COLO668 (cell line): Measurements from ENCODE around the gene CARD14.
A peak's percentile ranks its signal among the peaks of the same experiment; 100 is the strongest.
"Not testable (repeated sequence)": the region's sequence is repeated elsewhere in the genome, so short reads cannot be mapped to it uniquely, and the experiment has no call there.

Experiments
- DNase-seq: peaks from one replicate; lab custom pipeline; 2025; ENCODE audit not compliant: unreplicated experiment; lab: John Stamatoyannopoulos, UW

The CARD14 gene

GRCh38 chr17:80183581-80184422 lies 14.0 kb downstream of the CARD14 start:
- peak; percentile 15 for DNase-seq

GRCh38 chr17:80184423-80184714 lies 14.5 kb downstream of the CARD14 start:
- no peak for DNase-seq

GRCh38 chr17:80185968-80186367 lies 16.1 kb downstream of the CARD14 start:
- DNase-seq = no peak

GRCh38 chr17:80187090-80187489 lies 17.3 kb downstream of the CARD14 start:
- no peak for DNase-seq

GRCh38 chr17:80187515-80187941 lies 17.7 kb downstream of the CARD14 start:
- no peak for DNase-seq

GRCh38 chr17:80189611-80190010 lies 19.8 kb downstream of the CARD14 start:
- no peak for DNase-seq

GRCh38 chr17:80190716-80191115 lies 20.9 kb downstream of the CARD14 start:
- DNase-seq = no peak

GRCh38 chr17:80191192-80191591 lies 21.4 kb downstream of the CARD14 start:
- peak; percentile 17 for DNase-seq

GRCh38 chr17:80191865-80192661 lies 22.2 kb downstream of the CARD14 start:
- no peak for DNase-seq

- no peak for DNase-seq
Measured at GRCh38 chr17:80195141-80195540, 25.3 kb downstream of the CARD14 start.

- no peak for DNase-seq
Measured at GRCh38 chr17:80195671-80196529, 26.1 kb downstream of the CARD14 start.

- DNase-seq = no peak
Measured at GRCh38 chr17:80196652-80197051, 26.8 kb downstream of the CARD14 start.

GRCh38 chr17:80198144-80198661 lies 28.4 kb downstream of the CARD14 start:
- DNase-seq = peak; percentile 9

- not testable (repeated sequence) for DNase-seq
Measured at GRCh38 chr17:80199295-80199694, 29.5 kb downstream of the CARD14 start.

- no peak for DNase-seq
Measured at GRCh38 chr17:80201446-80201845, 31.6 kb downstream of the CARD14 start.

- no peak for DNase-seq
Measured at GRCh38 chr17:80202197-80202596, 32.4 kb downstream of the CARD14 start.

GRCh38 chr17:80203471-80203963 lies 33.7 kb downstream of the CARD14 start:
- no peak for DNase-seq

- no peak for DNase-seq
Measured at GRCh38 chr17:80204626-80205468, 35.0 kb downstream of the CARD14 start.

- no peak for DNase-seq
Measured at GRCh38 chr17:80205811-80206210, 36.0 kb downstream of the CARD14 start.

- DNase-seq = no peak
Measured at GRCh38 chr17:80208050-80208449, 38.2 kb downstream of the CARD14 start.
